ENCODE measurements around the gene PSMC5. TPM values are rescaled to one million over a fixed set of nuclear protein-coding genes. Genes with fewer than 3 reads are reported as not detected.
"Not testable (repeated sequence)": the region's sequence is repeated elsewhere in the genome, so short reads cannot be mapped to it uniquely, and the experiment has no call there.

PSMC5 gene
- 100 to 1,000 TPM; 176 to 179 TPM for total RNA-seq

- H3K4me1 Mint-ChIP-seq (ENCODE audit: low read depth): peaks cover 81% of the 10 kb centered on the region
- H3K27ac Mint-ChIP-seq: peak within 1 kb of the TSS; percentile 100
- POLR2A ChIA-PET: interaction anchor here (0.6 to 11.3 kb wide), 5 partner anchors 14 to 262 kb away, joined by 3 to 124 read pairs (median 17); partner anchors contain the start of genes CCDC47, DDX42 and SMARCD2
- peaks cover 86% of the 10 kb centered on the region for H3K36me3 Mint-ChIP-seq (ENCODE audit: low read depth)
- H3K27me3 Mint-ChIP-seq (ENCODE audit: low read depth): no peaks in the 10 kb centered on the region
- peak within 1 kb of the TSS; percentile 97 for H3K4me3 Mint-ChIP-seq
- no peaks in the 10 kb centered on the region for H3K9me3 Mint-ChIP-seq (ENCODE audit: insufficient read depth)
- ATAC-seq (peak; percentile 94), DNase-seq (peak; percentile 97)
- CTCF ChIA-PET: interaction anchor here (0.8 to 5.0 kb wide), 9 partner anchors 8 to 53 kb away, joined by 3 to 56 read pairs (median 9); partner anchors contain the start of genes CCDC47 and DDX42
Measured at GRCh38 chr17:63827002-63827800, at the start of gene PSMC5, which contains the start of gene FTSJ3. Gene PSMC5 (plus strand): TSS chr17:63827431. CDS start chr17:63827491, 60 bp downstream. Gene FTSJ3 (minus strand): TSS chr17:63827663. CDS start chr17:63826902, 761 bp downstream.

GRCh38 chr17:63780507-63780906 is 46.7 kb upstream of the PSMC5 start:
- Mint-ChIP-seq H3K36me3 (ENCODE audit: low read depth) (peaks cover 53% of the 10 kb centered on the region), H3K27ac (no peak overlapping the region), H3K4me1 (ENCODE audit: low read depth) (peaks cover 59% of the 10 kb centered on the region), H3K9me3 (ENCODE audit: insufficient read depth) (no peaks in the 10 kb centered on the region), H3K27me3 (ENCODE audit: low read depth) (no peaks in the 10 kb centered on the region), H3K4me3 (no peak overlapping the region)
- ATAC-seq (no peak), DNase-seq (peak; percentile 6)
- ChIA-PET POLR2A (interaction anchor here (0.7 to 1.3 kb wide), 2 partner anchors 82 to 726 kb away, joined by 3 to 4 read pairs; partner anchors contain the start of gene CEP95), CTCF (no interaction called here)

GRCh38 chr17:63780928-63781327 is 46.3 kb upstream of the PSMC5 start:
- ATAC-seq: no peak
- CTCF ChIA-PET: interaction anchor here (0.9 kb wide), 1 partner anchor 31 kb away, joined by 3 read pairs; no protein-coding TSS in a partner anchor
- Mint-ChIP-seq H3K9me3 (ENCODE audit: insufficient read depth) (no peaks in the 10 kb centered on the region), H3K27ac (no peak overlapping the region), H3K4me1 (ENCODE audit: low read depth) (peaks cover 58% of the 10 kb centered on the region), H3K36me3 (ENCODE audit: low read depth) (peaks cover 53% of the 10 kb centered on the region), H3K27me3 (ENCODE audit: low read depth) (no peaks in the 10 kb centered on the region), H3K4me3 (no peak overlapping the region)
- POLR2A ChIA-PET: interaction anchor here (1.2 to 1.3 kb wide), 2 partner anchors 13 to 82 kb away, joined by 3 read pairs; no protein-coding TSS in a partner anchor
- peak; percentile 12 for DNase-seq

- ATAC-seq: no peak
- ChIA-PET CTCF (interaction anchor here (1.0 to 1.8 kb wide), 4 partner anchors 10 to 85 kb away, joined by 3 to 5 read pairs (median 3); partner anchors contain the start of genes CCDC47 and DDX42), POLR2A (interaction anchor here (1.3 to 3.7 kb wide), 3 partner anchors 8 to 86 kb away, joined by 4 to 14 read pairs (median 11); partner anchors contain the start of genes CCDC47 and DDX42)
- no peak overlapping the region for H3K4me3 Mint-ChIP-seq
- no peaks in the 10 kb centered on the region for H3K9me3 Mint-ChIP-seq (ENCODE audit: insufficient read depth)
- no peak for DNase-seq
- H3K27me3 Mint-ChIP-seq (ENCODE audit: low read depth): no peaks in the 10 kb centered on the region
- peaks cover 49% of the 10 kb centered on the region for H3K36me3 Mint-ChIP-seq (ENCODE audit: low read depth)
- peaks cover 39% of the 10 kb centered on the region for H3K4me1 Mint-ChIP-seq (ENCODE audit: low read depth)
- H3K27ac Mint-ChIP-seq: no peak overlapping the region
Measured at GRCh38 chr17:63783522-63783921, 43.7 kb upstream of the PSMC5 start.

- Mint-ChIP-seq H3K36me3 (ENCODE audit: low read depth) (peaks cover 38% of the 10 kb centered on the region), H3K4me3 (no peak overlapping the region), H3K9me3 (ENCODE audit: insufficient read depth) (no peaks in the 10 kb centered on the region), H3K4me1 (ENCODE audit: low read depth) (peaks cover 27% of the 10 kb centered on the region), H3K27ac (peak overlapping the region; percentile 26), H3K27me3 (ENCODE audit: low read depth) (no peaks in the 10 kb centered on the region)
- ATAC-seq (no peak), DNase-seq (no peak)
- ChIA-PET POLR2A (no interaction called here), CTCF (interaction anchor here (1.2 to 1.8 kb wide), 2 partner anchors 63 to 234 kb away, joined by 3 to 5 read pairs; no protein-coding TSS in a partner anchor)
Measured at GRCh38 chr17:63785556-63785955, 41.7 kb upstream of the PSMC5 start.

GRCh38 chr17:63786117-63786516 is 41.1 kb upstream of the PSMC5 start:
- Mint-ChIP-seq H3K27me3 (ENCODE audit: low read depth) (no peaks in the 10 kb centered on the region), H3K36me3 (ENCODE audit: low read depth) (peaks cover 35% of the 10 kb centered on the region), H3K27ac (no peak overlapping the region), H3K9me3 (ENCODE audit: insufficient read depth) (no peaks in the 10 kb centered on the region), H3K4me3 (no peak overlapping the region), H3K4me1 (ENCODE audit: low read depth) (peaks cover 21% of the 10 kb centered on the region)
- ATAC-seq (no peak), DNase-seq (no peak)
- CTCF ChIA-PET: interaction anchor here (1.0 to 1.8 kb wide), 3 partner anchors 42 to 235 kb away, joined by 3 to 5 read pairs (median 3); no protein-coding TSS in a partner anchor
- POLR2A ChIA-PET: no interaction called here

GRCh38 chr17:63786971-63787711 is 40.1 kb upstream of the PSMC5 start:
- no peaks in the 10 kb centered on the region for H3K27me3 Mint-ChIP-seq (ENCODE audit: low read depth)
- H3K4me1 Mint-ChIP-seq (ENCODE audit: low read depth): peaks cover 21% of the 10 kb centered on the region
- H3K27ac Mint-ChIP-seq: no peak overlapping the region
- POLR2A ChIA-PET: no interaction called here
- peak; percentile 9 for DNase-seq
- no peak for ATAC-seq
- peaks cover 34% of the 10 kb centered on the region for H3K36me3 Mint-ChIP-seq (ENCODE audit: low read depth)
- H3K4me3 Mint-ChIP-seq: no peak overlapping the region
- CTCF ChIA-PET: interaction anchor here (1.0 to 1.8 kb wide), 2 partner anchors 41 to 61 kb away, joined by 3 to 5 read pairs; no protein-coding TSS in a partner anchor
- no peaks in the 10 kb centered on the region for H3K9me3 Mint-ChIP-seq (ENCODE audit: insufficient read depth)

- ChIA-PET POLR2A (no interaction called here), CTCF (interaction anchor here (1.2 kb wide), 2 partner anchors 21 to 76 kb away, joined by 4 read pairs; no protein-coding TSS in a partner anchor)
- H3K27ac Mint-ChIP-seq: no peak overlapping the region
- peaks cover 4% of the 10 kb centered on the region for H3K4me1 Mint-ChIP-seq (ENCODE audit: low read depth)
- DNase-seq: peak; percentile 14
- no peak overlapping the region for H3K4me3 Mint-ChIP-seq
- peaks cover 41% of the 10 kb centered on the region for H3K36me3 Mint-ChIP-seq (ENCODE audit: low read depth)
- H3K9me3 Mint-ChIP-seq (ENCODE audit: insufficient read depth): no peaks in the 10 kb centered on the region
- ATAC-seq: no peak
- no peaks in the 10 kb centered on the region for H3K27me3 Mint-ChIP-seq (ENCODE audit: low read depth)
Measured at GRCh38 chr17:63790057-63790456, 37.2 kb upstream of the PSMC5 start.

- H3K27ac Mint-ChIP-seq: no peak overlapping the region
- DNase-seq (no peak), ATAC-seq (no peak)
- ChIA-PET CTCF (no interaction called here), POLR2A (interaction anchor here (1.4 kb wide), 1 partner anchor 8 kb away, joined by 3 read pairs; no protein-coding TSS in a partner anchor)
- H3K4me1 Mint-ChIP-seq (ENCODE audit: low read depth): no peaks in the 10 kb centered on the region
- H3K9me3 Mint-ChIP-seq (ENCODE audit: insufficient read depth): no peaks in the 10 kb centered on the region
- no peaks in the 10 kb centered on the region for H3K27me3 Mint-ChIP-seq (ENCODE audit: low read depth)
- peaks cover 53% of the 10 kb centered on the region for H3K36me3 Mint-ChIP-seq (ENCODE audit: low read depth)
- no peak overlapping the region for H3K4me3 Mint-ChIP-seq
Measured at GRCh38 chr17:63792055-63792729, 35.0 kb upstream of the PSMC5 start.

- H3K4me1 Mint-ChIP-seq (ENCODE audit: low read depth); H3K9me3 Mint-ChIP-seq (ENCODE audit: insufficient read depth); H3K27ac Mint-ChIP-seq; H3K4me3 Mint-ChIP-seq; DNase-seq; H3K27me3 Mint-ChIP-seq (ENCODE audit: low read depth); POLR2A ChIA-PET; ATAC-seq: not testable (repeated sequence)
- CTCF ChIA-PET: interaction anchor here (1.5 kb wide), 1 partner anchor 38 kb away, joined by 6 read pairs; no protein-coding TSS in a partner anchor
- peaks cover 72% of the 10 kb centered on the region for H3K36me3 Mint-ChIP-seq (ENCODE audit: low read depth)
Measured at GRCh38 chr17:63796375-63796774, 30.9 kb upstream of the PSMC5 start.

- Mint-ChIP-seq H3K27me3 (ENCODE audit: low read depth) (no peaks in the 10 kb centered on the region), H3K36me3 (ENCODE audit: low read depth) (peaks cover 73% of the 10 kb centered on the region), H3K27ac (no peak overlapping the region), H3K4me1 (ENCODE audit: low read depth) (no peaks in the 10 kb centered on the region), H3K4me3 (no peak overlapping the region), H3K9me3 (ENCODE audit: insufficient read depth) (no peaks in the 10 kb centered on the region)
- ChIA-PET POLR2A (no interaction called here), CTCF (interaction anchor here (0.6 kb wide), 1 partner anchor 50 kb away, joined by 3 read pairs; no protein-coding TSS in a partner anchor)
- ATAC-seq (no peak), DNase-seq (no peak)
Measured at GRCh38 chr17:63798572-63799106, 28.6 kb upstream of the PSMC5 start.

Data from activated CD8-positive, alpha-beta T cell treated with anti-CD3 and anti-CD28 coated beads, Interleukin-2, amount 10 ng/mL, durations not matched to agents 7 days and 5 days (primary cell).